Activated naive CD4-positive, alpha-beta T cell treated with anti-CD3 and anti-CD28 coated beads for 36 hours (primary cell): ENCODE results near the gene SOX30. TPM values are rescaled to one million over a fixed set of nuclear protein-coding genes. Genes with fewer than 3 reads are reported as not detected.

ENCODE experiments used
- CTCF ChIA-PET: fragments of 350-600 bp; sonication (Branson Sonifier 250); formaldehyde crosslinking; loops from one replicate; lab custom pipeline; 2021; ENCODE audit warnings: antibody characterized with exemption; lab: Charles Lee
- DNase-seq: peaks from one replicate; pipeline ENCODE4 v3.0.0-alpha.2; 2020
- H3K27ac Mint-ChIP-seq: one replicate; pipeline ENCODE4 v1.8.0; 2021; ENCODE audit warnings: mild to moderate bottlenecking, mixed read lengths
- H3K27me3 Mint-ChIP-seq: one replicate; pipeline ENCODE4 v1.8.0; 2021; ENCODE audit warnings: low read depth, mixed read lengths
- H3K36me3 Mint-ChIP-seq: one replicate; pipeline ENCODE4 v1.8.0; 2021; ENCODE audit warnings: low read depth, mixed read lengths
- H3K4me1 Mint-ChIP-seq: one replicate; pipeline ENCODE4 v1.8.0; 2021; ENCODE audit warnings: low read depth, mixed read lengths
- H3K4me3 Mint-ChIP-seq: one replicate; pipeline ENCODE4 v1.8.0; 2021; ENCODE audit warnings: mild to moderate bottlenecking, moderate library complexity, mixed read lengths
- H3K9me3 Mint-ChIP-seq: one replicate; pipeline ENCODE4 v1.8.0; 2021; ENCODE audit warnings: mixed read lengths
- intact Hi-C: fragments of 100-400 bp; cut with micrococcal nuclease; formaldehyde crosslinking; loops from one replicate; pipeline ENCODE4 v1.15.1; 2023
- total RNA-seq, 2 experiments: library from RNA; stranded (reverse); gene quantifications; one replicate each; pipeline ENCODE4 v1.2.3, GENCODE V29; 2021

The SOX30 gene
- total RNA-seq, 2 experiments from 2014 or later, result 0.36 to 0.57 TPM

- peak overlapping the region; percentile 78 for H3K27ac Mint-ChIP-seq
- H3K9me3 Mint-ChIP-seq, result peaks cover 7% of the 10 kb centered on the region
- H3K4me1 Mint-ChIP-seq, result peaks cover 40% of the 10 kb centered on the region
- no peaks in the 10 kb centered on the region for H3K36me3 Mint-ChIP-seq
- CTCF ChIA-PET, result interaction anchor here (0.6 to 1.0 kb wide), 3 partner anchors 9 to 159 kb away, joined by 3 read pairs; no protein-coding TSS in a partner anchor
- no peak overlapping the region for H3K4me3 Mint-ChIP-seq
- intact Hi-C loops, result loop anchor here (1.0 to 5.0 kb wide), 8 partner anchors 9 to 148 kb away; no protein-coding TSS in a partner anchor
- DNase-seq, result peak; percentile 54
- H3K27me3 Mint-ChIP-seq, result no peaks in the 10 kb centered on the region
These were observed 70.3 kb downstream of the SOX30 start for GRCh38 chr5:157581901-157582300.

DNA sequence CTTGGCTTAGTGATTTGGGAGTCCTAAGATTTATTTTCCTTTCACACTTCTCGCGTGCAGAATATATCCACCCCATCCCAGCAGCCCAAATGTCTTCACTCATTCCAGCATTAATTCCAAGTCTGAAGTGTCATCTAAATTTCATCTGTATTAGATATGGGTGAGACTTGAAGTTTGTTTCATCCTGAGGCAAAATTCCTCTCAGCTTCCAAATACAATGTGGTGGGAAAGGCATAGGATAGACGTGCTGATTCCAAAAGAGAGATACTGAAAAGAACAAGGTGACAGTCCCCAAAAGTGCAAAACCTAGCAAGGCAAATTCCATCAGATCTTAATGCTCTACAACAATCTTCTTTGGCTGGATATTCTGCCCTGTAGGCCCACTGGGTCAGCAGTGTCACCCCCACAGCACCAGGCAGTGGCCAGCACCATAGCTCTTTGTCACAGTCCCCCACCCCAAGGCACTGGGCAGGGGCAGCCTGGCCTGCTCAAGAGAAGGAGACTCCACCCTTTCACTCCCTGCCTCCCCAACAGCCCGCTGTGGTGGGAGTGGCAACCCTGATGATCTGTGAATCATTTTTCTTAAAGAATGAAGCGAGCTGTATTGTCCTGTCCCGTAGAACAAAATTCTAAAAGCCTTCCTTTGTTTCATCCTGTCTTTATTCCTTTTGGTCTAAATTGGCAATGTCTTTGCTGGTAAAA, 74.0 kb downstream of the SOX30 start:
- no peak overlapping the region for H3K27ac Mint-ChIP-seq
- CTCF ChIA-PET, result interaction anchor here (0.6 kb wide), 1 partner anchor 530 kb away, joined by 3 read pairs; no protein-coding TSS in a partner anchor
- H3K9me3 Mint-ChIP-seq, result no peaks in the 10 kb centered on the region
- peaks cover 5% of the 10 kb centered on the region for H3K36me3 Mint-ChIP-seq
- no peak overlapping the region for H3K4me3 Mint-ChIP-seq
- no peak for DNase-seq
- intact Hi-C loops, result loop anchor here (1.0 kb wide), 1 partner anchor 38 kb away; no protein-coding TSS in a partner anchor
- H3K27me3 Mint-ChIP-seq, result peaks cover 13% of the 10 kb centered on the region
- H3K4me1 Mint-ChIP-seq, result peaks cover 40% of the 10 kb centered on the region

DNA sequence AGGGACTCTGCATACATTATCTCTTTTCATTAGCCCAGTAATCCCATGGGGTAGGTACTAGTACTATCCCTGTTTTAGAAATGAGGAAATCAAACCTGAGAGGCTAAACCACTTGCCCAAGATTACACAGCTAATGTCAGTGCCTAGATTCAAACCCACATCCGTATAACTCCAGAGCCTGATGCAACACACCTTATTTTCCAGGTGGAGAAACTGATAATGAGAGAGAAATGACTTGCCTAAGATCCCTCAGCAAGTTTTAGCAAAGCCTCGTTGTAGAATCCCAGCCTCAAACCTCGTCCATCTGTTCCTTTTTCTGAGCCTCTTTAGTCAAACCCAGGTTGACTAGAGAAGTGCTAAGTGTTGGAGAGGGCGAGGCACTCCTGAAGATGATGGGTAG, 75.6 kb downstream of the SOX30 start:
- peaks cover 32% of the 10 kb centered on the region for H3K4me1 Mint-ChIP-seq
- no peak overlapping the region for H3K27ac Mint-ChIP-seq
- H3K36me3 Mint-ChIP-seq, result peaks cover 5% of the 10 kb centered on the region
- CTCF ChIA-PET, result no interaction called here
- intact Hi-C loops, result no loop called here
- DNase-seq, result no peak
- no peak overlapping the region for H3K4me3 Mint-ChIP-seq
- H3K9me3 Mint-ChIP-seq, result no peaks in the 10 kb centered on the region
- H3K27me3 Mint-ChIP-seq, result peaks cover 13% of the 10 kb centered on the region

Other genes with a start within 250 kb of the SOX30 start
- 10 to 100 TPM; 10.1 TPM for gene NIPAL4, start 192.2 kb downstream of the SOX30 start, total RNA-seq
- gene ADAM19, start 76.7 kb downstream of the SOX30 start, total RNA-seq, result 10 to 100 TPM; 37.3 to 39.3 TPM
- not detected for gene C5orf52, start 19.1 kb upstream of the SOX30 start, total RNA-seq
- 10 to 100 TPM; 28.1 to 30.2 TPM for gene THG1L, start 79.0 kb upstream of the SOX30 start, total RNA-seq
- 1 to 10 TPM; 8.2 to 8.8 TPM for gene LSM11, start 91.3 kb upstream of the SOX30 start, total RNA-seq
- gene CLINT1, start 206.7 kb upstream of the SOX30 start, total RNA-seq, result 10 to 100 TPM; 31.0 to 32.7 TPM